Tibial nerve (tissue), 4 donors: ENCODE measurements around the gene LSM5. TPM values are rescaled to one million over a fixed set of nuclear protein-coding genes. Genes with fewer than 3 reads are reported as not detected.

Experiments
- DNase-seq, 2 donors: peaks; one replicate each; pipeline ENCODE4 v3.0.0-alpha.2; 2019; ENCODE audit warnings: low spot score in 2 of 2
- H3K27ac ChIP-seq, 4 donors: fragments of 200-600 bp; sonication (generic) in 3 of 4; one replicate each; pipeline ENCODE4 v1.5.1; 2017 to 2019; ENCODE audit warnings: mild to moderate bottlenecking in 1 of 4
- H3K27me3 ChIP-seq, 2 donors: fragments of 200-600 bp; sonication (generic) in 1 of 2; one replicate each; pipeline versions ENCODE4 v1.5.1 to v1.6.0; 2017 to 2019
- H3K36me3 ChIP-seq, 3 donors: fragments of 200-600 bp; sonication (generic); one replicate each; pipeline ENCODE4 v1.5.1; 2018 to 2019
- H3K4me1 ChIP-seq, 4 donors: fragments of 200-600 bp; sonication (generic) in 3 of 4; one replicate each; pipeline ENCODE4 v1.5.1; 2017 to 2019
- H3K4me3 ChIP-seq, 4 donors: fragments of 200-600 bp; sonication (generic) in 3 of 4; one replicate each; pipeline ENCODE4 v1.5.1; 2017 to 2019; ENCODE audit warnings: mild to moderate bottlenecking in 1 of 4, moderate library complexity in 1 of 4
- H3K9me3 ChIP-seq, 4 donors: fragments of 200-600 bp; sonication (generic) in 3 of 4; one replicate each; pipeline ENCODE4 v1.5.1; 2017 to 2019
- CTCF ChIP-seq, 5 experiments: fragments of 200-600 bp in 3 of 5; fragments of 450-650 bp in 2 of 5; sonication (generic) in 3 of 5; IDR thresholded peaks; one replicate each; pipeline ENCODE4 v1.5.1; 2016 to 2019; ENCODE audit warnings: antibody characterized with exemption in 5 of 5, mild to moderate bottlenecking in 3 of 5, moderate library complexity in 2 of 5
- EP300 ChIP-seq, 2 donors: sonication (generic); formaldehyde crosslinking; IDR thresholded peaks; one replicate each; pipeline ENCODE4 v1.6.1; 2017; ENCODE audit warnings: antibody characterized with exemption in 2 of 2, mild to moderate bottlenecking in 1 of 2
- POLR2A ChIP-seq, 2 donors: fragments of 450-650 bp; IDR thresholded peaks; one replicate each; pipeline ENCODE4 v1.6.1; 2017; ENCODE audit warnings: antibody characterized with exemption in 2 of 2, mild to moderate bottlenecking in 2 of 2, moderate library complexity in 2 of 2
- WGBS, 2 donors: methylation state at CpG; one replicate each; pipeline ENCODE4 v1.1.5; 2018; 5-methylcytosine and 5-hydroxymethylcytosine counted together
- total RNA-seq, 4 donors: library from RNA; depleted of rRNA; stranded (reverse); fragments of >200 nt; gene quantifications; one replicate each; pipeline ENCODE4 v1.1.0, GENCODE V29; 2016

LSM5 gene
- total RNA-seq, 4 donors from 2014 or later: 9.9 to 32.8 (median 15.7) TPM

GRCh38 chr7:32481921-32482320, 8.3 kb downstream of the LSM5 start:
- Histone ChIP-seq H3K27me3 (no peaks in the 10 kb centered on the region), H3K4me3 (no peak overlapping the region), H3K27ac (no peak overlapping the region), H3K4me1 (no peaks in the 10 kb centered on the region), H3K9me3 (no peaks in the 10 kb centered on the region), H3K36me3 (peaks cover 0 to 25% (median 0%) of the 10 kb centered on the region in 3 donors)
- 39 to 49% methylated on average over 3 of the region's 3 CpGs for WGBS, 2 donors
- no peak for TF ChIP-seq EP300 (IDR thresholded peaks at IDR 0.05)
- TF ChIP-seq POLR2A (IDR thresholded peaks at IDR 0.05): no peak
- no peak for TF ChIP-seq CTCF (IDR thresholded peaks at IDR 0.05)
- no peak for DNase-seq

- Histone ChIP-seq H3K4me1 (no peaks in the 10 kb centered on the region), H3K4me3 (no peak overlapping the region), H3K27me3 (no peaks in the 10 kb centered on the region), H3K36me3 (peaks cover 0 to 18% (median 0%) of the 10 kb centered on the region in 3 donors), H3K27ac (no peak overlapping the region), H3K9me3 (no peaks in the 10 kb centered on the region)
- WGBS, 2 donors: 28 to 29% methylated on average over 1 of the region's 1 CpG
- DNase-seq: no peak
- no peak for TF ChIP-seq POLR2A (IDR thresholded peaks at IDR 0.05)
- TF ChIP-seq EP300 (IDR thresholded peaks at IDR 0.05): no peak
- TF ChIP-seq CTCF (IDR thresholded peaks at IDR 0.05): no peak
Measured at GRCh38 chr7:32481176-32481575, 9.0 kb downstream of the LSM5 start.

GRCh38 chr7:32479574-32480200, 10.5 kb downstream of the LSM5 start:
- no peak for TF ChIP-seq EP300 (IDR thresholded peaks at IDR 0.05)
- peak in 4 of 5 experiments; percentile 20 to 51 (median 37) for TF ChIP-seq CTCF (IDR thresholded peaks at IDR 0.05)
- no peak for TF ChIP-seq POLR2A (IDR thresholded peaks at IDR 0.05)
- H3K27me3 ChIP-seq: no peaks in the 10 kb centered on the region
- no peaks in the 10 kb centered on the region for H3K4me1 ChIP-seq
- DNase-seq: no peak
- WGBS, 2 donors: 72 to 83% methylated on average over 2 of the region's 2 CpGs
- peaks cover 0 to 3% (median 0%) of the 10 kb centered on the region in 3 donors for H3K36me3 ChIP-seq
- no peaks in the 10 kb centered on the region for H3K9me3 ChIP-seq
- H3K27ac ChIP-seq: no peak overlapping the region
- no peak overlapping the region for H3K4me3 ChIP-seq

- Histone ChIP-seq H3K4me1 (no peaks in the 10 kb centered on the region), H3K9me3 (no peaks in the 10 kb centered on the region), H3K36me3 (no peaks in the 10 kb centered on the region), H3K27me3 (no peaks in the 10 kb centered on the region), H3K27ac (no peak overlapping the region), H3K4me3 (no peak overlapping the region)
- WGBS, 2 donors: 92% methylated on average over 1 of the region's 1 CpG
- DNase-seq: no peak
- TF ChIP-seq EP300 (IDR thresholded peaks at IDR 0.05) (no peak), POLR2A (IDR thresholded peaks at IDR 0.05) (no peak), CTCF (IDR thresholded peaks at IDR 0.05) (no peak)
Measured at GRCh38 chr7:32477649-32477980, 12.6 kb downstream of the LSM5 start.

- Histone ChIP-seq H3K4me3 (no peak overlapping the region), H3K36me3 (no peaks in the 10 kb centered on the region), H3K27ac (no peak overlapping the region), H3K4me1 (no peaks in the 10 kb centered on the region), H3K27me3 (no peaks in the 10 kb centered on the region), H3K9me3 (no peaks in the 10 kb centered on the region)
- WGBS, 2 donors: 70 to 73% methylated on average over 3 of the region's 3 CpGs
- no peak for TF ChIP-seq CTCF (IDR thresholded peaks at IDR 0.05)
- TF ChIP-seq EP300 (IDR thresholded peaks at IDR 0.05): no peak
- TF ChIP-seq POLR2A (IDR thresholded peaks at IDR 0.05): no peak
- no peak for DNase-seq
Measured at GRCh38 chr7:32476816-32477648, 13.1 kb downstream of the LSM5 start.
